GM18526 (cell line): ENCODE data around the gene FANCG.
A peak's percentile ranks its signal among the peaks of the same experiment; 100 is the strongest.

Experiments
- POLR2A ChIP-seq: IDR thresholded peaks from 3 replicates; pipeline ENCODE4 v1.6.1; 2011; ENCODE audit not compliant: insufficient read length; ENCODE audit errors: extremely low read depth

Gene FANCG

GRCh38 chr9:35079426-35080341 lies at the start of gene FANCG:
Gene FANCG (minus strand): TSS chr9:35079942. CDS start chr9:35079524, 418 bp downstream.
- TF ChIP-seq POLR2A, result peak; percentile 78

- TF ChIP-seq POLR2A, result no peak
Measured at GRCh38 chr9:35116898-35117551, 37.3 kb upstream of the FANCG start.

GRCh38 chr9:35116539-35116897 lies 36.8 kb upstream of the FANCG start:
- no peak for TF ChIP-seq POLR2A

GRCh38 chr9:35115680-35116538 lies 36.2 kb upstream of the FANCG start, which contains the start of gene ATOSB:
Gene ATOSB (minus strand): TSS chr9:35115862. CDS start chr9:35108274, 7,588 bp downstream.
- TF ChIP-seq POLR2A, result peak; percentile 37

GRCh38 chr9:35114840-35115628 lies 35.3 kb upstream of the FANCG start:
- no peak for TF ChIP-seq POLR2A

- TF ChIP-seq POLR2A, result no peak
Measured at GRCh38 chr9:35114113-35114839, 34.5 kb upstream of the FANCG start.

GRCh38 chr9:35112257-35113020 lies 32.7 kb upstream of the FANCG start:
- TF ChIP-seq POLR2A, result no peak

- no peak for TF ChIP-seq POLR2A
Measured at GRCh38 chr9:35111001-35111933, 31.5 kb upstream of the FANCG start.

GRCh38 chr9:35110327-35110761 lies 30.6 kb upstream of the FANCG start:
- no peak for TF ChIP-seq POLR2A

- TF ChIP-seq POLR2A, result no peak
Measured at GRCh38 chr9:35108946-35109575, 29.3 kb upstream of the FANCG start.

- no peak for TF ChIP-seq POLR2A
Measured at GRCh38 chr9:35108461-35108860, 28.7 kb upstream of the FANCG start.
